ENCODE data around the gene BCL2. TPM values are rescaled to one million over a fixed set of nuclear protein-coding genes. Genes with fewer than 3 reads are reported as not detected.
A peak's percentile ranks its signal among the peaks of the same experiment; 100 is the strongest.

BCL2 gene
- total RNA-seq, 4 donors from 2014 or later, result 16.2 to 54.5 (median 20.7) TPM

DNA sequence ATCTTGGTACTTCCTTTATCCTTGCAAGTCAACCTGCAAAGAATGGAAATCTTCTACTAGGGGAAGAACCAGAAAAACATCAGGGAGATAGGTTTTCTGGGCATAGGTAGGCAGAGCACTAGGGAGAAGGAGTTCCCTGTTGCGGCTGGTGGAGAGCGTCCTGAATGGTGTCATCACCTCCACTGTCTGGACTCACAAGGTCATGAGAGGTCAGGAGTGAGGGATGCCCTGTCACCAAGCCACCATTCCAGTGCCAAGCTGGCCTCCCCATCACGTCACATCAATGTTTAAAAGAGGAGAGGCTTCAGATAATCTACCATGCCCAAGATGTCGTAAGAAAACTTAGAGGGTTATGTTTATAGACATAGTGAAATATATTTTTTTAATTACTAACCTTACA is 72.1 kb downstream of the BCL2 start:
- no peak overlapping the region for H3K27ac ChIP-seq
- no peak for DNase-seq
- no peaks in the 10 kb centered on the region for H3K27me3 ChIP-seq
- TF ChIP-seq POLR2A (IDR thresholded peaks at IDR 0.05), result no peak
- TF ChIP-seq, protein P1, sequence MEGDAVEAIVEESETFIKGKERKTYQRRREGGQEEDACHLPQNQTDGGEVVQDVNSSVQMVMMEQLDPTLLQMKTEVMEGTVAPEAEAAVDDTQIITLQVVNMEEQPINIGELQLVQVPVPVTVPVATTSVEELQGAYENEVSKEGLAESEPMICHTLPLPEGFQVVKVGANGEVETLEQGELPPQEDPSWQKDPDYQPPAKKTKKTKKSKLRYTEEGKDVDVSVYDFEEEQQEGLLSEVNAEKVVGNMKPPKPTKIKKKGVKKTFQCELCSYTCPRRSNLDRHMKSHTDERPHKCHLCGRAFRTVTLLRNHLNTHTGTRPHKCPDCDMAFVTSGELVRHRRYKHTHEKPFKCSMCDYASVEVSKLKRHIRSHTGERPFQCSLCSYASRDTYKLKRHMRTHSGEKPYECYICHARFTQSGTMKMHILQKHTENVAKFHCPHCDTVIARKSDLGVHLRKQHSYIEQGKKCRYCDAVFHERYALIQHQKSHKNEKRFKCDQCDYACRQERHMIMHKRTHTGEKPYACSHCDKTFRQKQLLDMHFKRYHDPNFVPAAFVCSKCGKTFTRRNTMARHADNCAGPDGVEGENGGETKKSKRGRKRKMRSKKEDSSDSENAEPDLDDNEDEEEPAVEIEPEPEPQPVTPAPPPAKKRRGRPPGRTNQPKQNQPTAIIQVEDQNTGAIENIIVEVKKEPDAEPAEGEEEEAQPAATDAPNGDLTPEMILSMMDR (IDR thresholded peaks at IDR 0.05), result no peak
- H3K36me3 ChIP-seq, result no peaks in the 10 kb centered on the region
- H3K4me1 ChIP-seq, result peaks cover 0 to 4% (median 0%) of the 10 kb centered on the region in 4 donors
- H3K9me3 ChIP-seq, result no peaks in the 10 kb centered on the region
- H3K4me3 ChIP-seq, result no peak overlapping the region

GRCh38 chr18:63245600-63245999 is 74.0 kb downstream of the BCL2 start:
- no peak for TF ChIP-seq POLR2A (IDR thresholded peaks at IDR 0.05)
- TF ChIP-seq, protein P1 (IDR thresholded peaks at IDR 0.05), result no peak
- no peaks in the 10 kb centered on the region for H3K36me3 ChIP-seq
- peaks cover 0 to 4% (median 0%) of the 10 kb centered on the region in 4 donors for H3K4me1 ChIP-seq
- no peak overlapping the region for H3K4me3 ChIP-seq
- H3K9me3 ChIP-seq, result no peaks in the 10 kb centered on the region
- DNase-seq, result no peak
- H3K27ac ChIP-seq, result no peak overlapping the region
- H3K27me3 ChIP-seq, result no peaks in the 10 kb centered on the region

- Histone ChIP-seq H3K36me3 (no peaks in the 10 kb centered on the region), H3K4me1 (no peaks in the 10 kb centered on the region), H3K27ac (peak overlapping the region in 2 of 4 donors; percentile 15 to 23), H3K4me3 (no peak overlapping the region), H3K9me3 (no peaks in the 10 kb centered on the region), H3K27me3 (no peaks in the 10 kb centered on the region)
- no peak for DNase-seq
- TF ChIP-seq, protein P1 (IDR thresholded peaks at IDR 0.05), result no peak
- TF ChIP-seq POLR2A (IDR thresholded peaks at IDR 0.05), result no peak
Observed at GRCh38 chr18:63244607-63245006, 75.0 kb downstream of the BCL2 start.

DNA sequence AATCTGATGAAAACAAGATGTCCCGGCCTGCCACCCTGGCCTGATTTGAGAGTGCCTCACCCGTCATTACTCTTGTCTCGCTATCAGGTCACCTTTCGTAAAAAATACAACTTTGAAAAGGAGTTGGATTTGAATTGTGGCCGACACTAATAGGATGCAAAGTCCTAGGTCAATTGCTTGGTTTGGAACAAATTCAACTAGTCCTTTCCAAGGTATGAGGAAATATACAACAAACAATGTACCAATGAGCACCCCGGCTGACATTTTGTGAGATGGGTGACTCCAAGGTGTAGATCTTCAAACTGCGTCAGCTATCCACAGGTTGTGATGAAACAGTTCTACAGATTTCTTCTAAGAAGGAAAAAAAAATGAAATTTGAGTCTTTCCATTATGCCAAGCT is 77.8 kb downstream of the BCL2 start:
- TF ChIP-seq, protein P1 (IDR thresholded peaks at IDR 0.05), result no peak
- no peak for TF ChIP-seq POLR2A (IDR thresholded peaks at IDR 0.05)
- Histone ChIP-seq H3K27me3 (no peaks in the 10 kb centered on the region), H3K4me3 (no peak overlapping the region), H3K9me3 (no peaks in the 10 kb centered on the region), H3K36me3 (no peaks in the 10 kb centered on the region), H3K4me1 (peaks cover 0 to 16% (median 0%) of the 10 kb centered on the region in 4 donors), H3K27ac (peak overlapping the region in 1 of 4 donors; percentile 55)
- DNase-seq, result no peak

- Histone ChIP-seq H3K9me3 (no peaks in the 10 kb centered on the region), H3K36me3 (no peaks in the 10 kb centered on the region), H3K4me1 (peaks cover 0 to 16% (median 0%) of the 10 kb centered on the region in 4 donors), H3K27me3 (no peaks in the 10 kb centered on the region), H3K4me3 (no peak overlapping the region), H3K27ac (peak overlapping the region in 1 of 4 donors; percentile 55)
- no peak for DNase-seq
- TF ChIP-seq POLR2A (IDR thresholded peaks at IDR 0.05), result no peak
- TF ChIP-seq, protein P1 (IDR thresholded peaks at IDR 0.05), result no peak
Observed at GRCh38 chr18:63241317-63241712, 78.3 kb downstream of the BCL2 start.

Data from Peyer's patch (tissue), 4 donors.